A549 (cell line): ENCODE data around the gene CDKN1A. TPM values are rescaled to one million over a fixed set of nuclear protein-coding genes. Genes with fewer than 3 reads are reported as not detected.

Source experiments
- ATAC-seq, 2 experiments: fragments of 200-7000 bp in 1 of 2; fragments of >200 bp in 1 of 2; cut with Nextera tagmentation in 1 of 2; cut with Tn5 transposase in 1 of 2; 3 replicates each; pipeline versions ENCODE4 v1.8.0 to v1.9.1; 2018 to 2020; ENCODE audit warnings: mild to moderate bottlenecking in 1 of 2, moderate library complexity in 1 of 2
- CTCF ChIA-PET: fragments of 300-600 bp; sonication (Branson Sonifier 250); formaldehyde crosslinking; extraction: SDS; loops from one replicate; lab custom pipeline; 2021; ENCODE audit warnings: antibody characterized with exemption, inconsistent platforms; lab: Yijun Ruan, JAX
- POLR2A ChIA-PET: fragments of 350-600 bp; formaldehyde crosslinking; extraction: SDS; loops from one replicate; lab custom pipeline; 2021; ENCODE audit warnings: antibody characterized with exemption, inconsistent platforms; lab: Yijun Ruan, JAX
- DNase-seq, 2 experiments: peaks; one replicate each; pipeline versions ENCODE4 v3.0.0 to v3.0.0-alpha.2; 2011 to 2016; ENCODE audit warnings: low read depth in 1 of 2, low spot score in 1 of 2
- FAIRE-seq: peaks from 2 replicates; lab custom pipeline; 2011; peaks lifted over from hg19 to GRCh38; lab: Jason Lieb, UNC
- H3K27ac ChIP-seq, 2 experiments: fragments of >200 bp; sonication (Bioruptor Twin); formaldehyde crosslinking; 3 replicates each; pipeline ENCODE4 v1.5.1; 2016 to 2017
- H3K4me1 ChIP-seq: fragments of >200 bp; sonication (Bioruptor Twin); formaldehyde crosslinking; 3 replicates; pipeline ENCODE4 v1.6.1; 2016
- H3K4me2 ChIP-seq: fragments of >200 bp; sonication (Bioruptor Twin); formaldehyde crosslinking; 3 replicates; pipeline ENCODE4 v1.6.1; 2016
- H3K4me3 ChIP-seq: fragments of >200 bp; sonication (Bioruptor Twin); formaldehyde crosslinking; 3 replicates; pipeline ENCODE4 v1.5.1; 2016
- H3K9me3 ChIP-seq: fragments of >200 bp; sonication (Bioruptor Twin); formaldehyde crosslinking; 3 replicates; pipeline ENCODE4 v1.6.1; 2016
- BHLHE40 ChIP-seq: IDR thresholded peaks from 2 replicates; pipeline ENCODE4 v1.6.1; 2012; ENCODE audit warnings: low read depth, low read length, inconsistent platforms
- CEBPB ChIP-seq, 2 experiments: fragments of >200 bp in 1 of 2; sonication (Bioruptor Twin) in 1 of 2; formaldehyde crosslinking in 1 of 2; IDR thresholded peaks; 2 replicates each; pipeline ENCODE4 v1.6.1; 2012 to 2016
- CHD2 ChIP-seq: fragments of 150-350 bp; IDR thresholded peaks from 2 replicates; pipeline ENCODE4 v1.6.1; 2014; ENCODE audit warnings: low read length; ENCODE audit not compliant: partially characterized antibody
- CHD4 ChIP-seq: fragments of 200-600 bp; sonication (generic); IDR thresholded peaks from 2 replicates; pipeline ENCODE4 v1.6.1; 2016; ENCODE audit warnings: antibody characterized with exemption, mild to moderate bottlenecking, borderline replicate concordance
- EHMT2 ChIP-seq: fragments of 200-600 bp; sonication (generic); IDR thresholded peaks from 2 replicates; pipeline ENCODE4 v1.6.1; 2016; ENCODE audit warnings: antibody characterized with exemption, low read depth, mild to moderate bottlenecking, moderate library complexity
- ESRRA ChIP-seq: fragments of 150-350 bp; IDR thresholded peaks from 2 replicates; pipeline ENCODE4 v1.6.1; 2014; ENCODE audit warnings: mild to moderate bottlenecking, low read length, borderline replicate concordance
- FOXS1 ChIP-seq: fragments of 250-450 bp; sonication (Bioruptor Pico); IDR thresholded peaks from 2 replicates; pipeline ENCODE4 v1.5.0; 2020; ENCODE audit warnings: mild to moderate bottlenecking, moderate library complexity
- GATA3 ChIP-seq: IDR thresholded peaks from 2 replicates; pipeline ENCODE4 v1.6.1; 2012; ENCODE audit warnings: borderline replicate concordance
- HOXA7 ChIP-seq: fragments of 250-450 bp; sonication (Bioruptor Pico); IDR thresholded peaks from 2 replicates; pipeline ENCODE4 v1.5.0; 2020; ENCODE audit warnings: mild to moderate bottlenecking, moderate library complexity
- HOXB13 ChIP-seq: fragments of 250-450 bp; sonication (Bioruptor Pico); IDR thresholded peaks from 2 replicates; pipeline ENCODE4 v1.5.0; 2020; ENCODE audit warnings: low read depth, mild to moderate bottlenecking, moderate library complexity
- KDM5A ChIP-seq: fragments of 200-600 bp; sonication (generic); IDR thresholded peaks from 2 replicates; pipeline ENCODE4 v1.6.1; 2016; ENCODE audit warnings: antibody characterized with exemption, mild to moderate bottlenecking
- NPAS2 ChIP-seq: fragments of 250-450 bp; sonication (Bioruptor Pico); IDR thresholded peaks from 2 replicates; pipeline ENCODE4 v1.8.0; 2022; ENCODE audit warnings: mild to moderate bottlenecking, moderate library complexity, borderline replicate concordance
- PHF8 ChIP-seq: fragments of 200-600 bp; sonication (generic); IDR thresholded peaks from 2 replicates; pipeline ENCODE4 v1.6.1; 2016; ENCODE audit warnings: low read depth, mild to moderate bottlenecking, antibody characterized with exemption, moderate library complexity, borderline replicate concordance
- POLR2A ChIP-seq: IDR thresholded peaks from 2 replicates; pipeline ENCODE4 v1.6.1; 2012; ENCODE audit warnings: mild to moderate bottlenecking, low read length
- RAD21 ChIP-seq, 2 experiments: fragments of >200 bp in 1 of 2; sonication (Bioruptor Twin) in 1 of 2; formaldehyde crosslinking in 1 of 2; IDR thresholded peaks in 1 of 2; conservative IDR thresholded peaks in 1 of 2; 2 replicates in 1 of 2; 3 replicates in 1 of 2; pipeline ENCODE4 v1.6.1; 2012 to 2018; ENCODE audit warnings: inconsistent platforms in 1 of 2
- RFX5 ChIP-seq: fragments of 450-650 bp; IDR thresholded peaks from 2 replicates; pipeline ENCODE4 v1.7.1; 2014; ENCODE audit warnings: antibody characterized with exemption, mild to moderate bottlenecking, moderate library complexity
- SREBF2 ChIP-seq: fragments of 450-650 bp; IDR thresholded peaks from 2 replicates; pipeline ENCODE4 v1.6.1; 2014; ENCODE audit warnings: mild to moderate bottlenecking, moderate library complexity
- TFCP2L1 ChIP-seq: fragments of 250-450 bp; sonication (Bioruptor Pico); IDR thresholded peaks from 2 replicates; pipeline ENCODE4 v1.5.0; 2021; ENCODE audit warnings: mild to moderate bottlenecking
- WGBS: methylation state at CpG from one replicate; pipeline ENCODE4 v1.1.6; 2017; ENCODE audit errors: missing lambda C conversion rate; 5-methylcytosine and 5-hydroxymethylcytosine counted together
- polyA plus RNA-seq, 4 experiments: library from polyadenylated mRNA; depleted of rRNA in 3 of 4; stranded (reverse); fragments of >200 nt; fragmentation: RNase III in 1 of 4; extraction: RNeasy Plus Mini Kit Qiagen cat#74134 plus additional on column Dnase treatment in 1 of 4; gene quantifications; 2 replicates in 3 of 4; 3 replicates in 1 of 4; pipeline ENCODE4 v1.2.3, GENCODE V29; 2011 to 2017
- TF ChIP-seq, protein P1 (sequence below): fragments of >200 bp; sonication (Bioruptor Twin); formaldehyde crosslinking; IDR thresholded peaks from 2 replicates; pipeline ENCODE4 v1.6.1; 2016
- TF ChIP-seq, protein P2 (sequence below): IDR thresholded peaks from 2 replicates; pipeline ENCODE4 v1.6.1; 2012; ENCODE audit warnings: low read depth, borderline replicate concordance
- TF ChIP-seq, protein P3 (sequence below): fragments of >200 bp; sonication (Bioruptor Twin); formaldehyde crosslinking; IDR thresholded peaks from 3 replicates; pipeline ENCODE4 v1.5.1; 2016
- TF ChIP-seq, protein P4 (sequence below): fragments of 250-450 bp; sonication (Bioruptor Pico); IDR thresholded peaks from 2 replicates; pipeline ENCODE4 v1.5.0; 2021; ENCODE audit warnings: mild to moderate bottlenecking, moderate library complexity, borderline replicate concordance
- TF ChIP-seq, protein P5 (sequence below): IDR thresholded peaks from 2 replicates; pipeline ENCODE4 v1.6.1; 2012
- TF ChIP-seq, protein P6 (sequence below): fragments of >200 bp; sonication (Bioruptor Twin); formaldehyde crosslinking; IDR thresholded peaks from 3 replicates; pipeline ENCODE4 v1.6.1; 2016
- TF ChIP-seq, protein P7 (sequence below): fragments of 450-650 bp; IDR thresholded peaks from 2 replicates; pipeline ENCODE4 v1.6.1; 2014; ENCODE audit warnings: antibody characterized with exemption

Gene CDKN1A
- polyA plus RNA-seq, 2 of the 4 experiments (the other 2 are of a cell fraction): 130 to 183 TPM

DNA sequence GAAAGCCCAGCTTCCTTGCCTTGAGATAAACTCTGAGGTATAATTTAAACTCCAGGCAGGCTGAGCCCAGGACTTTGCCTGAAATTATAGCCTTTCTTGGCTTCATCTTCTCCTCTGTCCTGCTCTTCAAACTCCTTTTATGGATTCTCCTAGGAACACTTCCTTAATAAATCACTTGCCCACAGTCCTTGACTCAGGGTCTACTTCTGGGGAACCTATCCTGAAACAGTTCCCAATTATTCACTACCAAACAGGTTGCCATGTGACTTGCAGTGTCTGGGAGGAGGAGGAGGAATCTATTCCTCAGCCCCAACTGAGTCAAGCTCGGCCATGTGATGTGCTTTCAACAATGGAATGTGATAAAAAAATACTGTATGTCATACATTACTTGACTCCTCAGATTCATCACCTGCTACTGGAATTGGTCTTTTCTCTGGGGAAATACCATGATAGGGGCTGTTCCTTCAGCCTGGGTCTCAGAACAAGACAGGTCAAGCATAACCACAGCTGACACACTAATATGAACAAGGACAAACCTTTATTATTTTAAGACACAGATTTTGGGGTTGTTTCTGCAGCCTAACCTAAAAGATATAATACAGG is 20.5 kb upstream of the CDKN1A start:
- H3K4me2 ChIP-seq: no peak overlapping the region
- no peak for FAIRE-seq
- POLR2A ChIA-PET: no interaction called here

DNA sequence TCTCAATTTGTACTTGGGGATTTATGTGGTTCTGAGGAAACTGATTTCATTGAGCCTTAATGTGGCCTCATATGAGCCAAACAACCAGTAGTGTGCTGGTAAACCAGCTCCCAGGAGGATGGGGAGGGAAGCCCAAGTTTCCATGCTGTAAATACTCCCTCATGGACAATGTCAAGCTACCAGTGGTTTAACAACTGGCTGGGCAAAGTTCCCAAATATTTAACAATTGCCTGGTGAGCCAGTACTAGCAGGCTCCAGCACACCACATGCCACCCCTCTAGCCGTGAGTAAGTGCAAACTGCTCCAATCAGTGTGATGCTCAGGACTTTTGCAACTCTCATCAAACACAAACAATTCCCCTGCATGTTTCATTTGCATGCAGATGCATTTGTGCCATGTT is 19.2 kb upstream of the CDKN1A start:
- ChIA-PET POLR2A (no interaction called here), CTCF (interaction anchor here (0.6 to 1.5 kb wide), 4 partner anchors 13 to 639 kb away, joined by 3 to 4 read pairs (median 3); no protein-coding TSS in a partner anchor)
- DNase-seq (no peak), FAIRE-seq (no peak), ATAC-seq (no peak)
- WGBS: 64% methylated on average over 1 of the region's 1 CpG
- Histone ChIP-seq H3K9me3 (no peaks in the 10 kb centered on the region), H3K27ac (peak overlapping the region in 1 of 2 experiments; percentile 31; a peak in 1 of 6 replicates), H3K4me1 (peaks cover 24% of the 10 kb centered on the region; the same call in 2 of the 3 replicates), H3K4me2 (no peak overlapping the region), H3K4me3 (no peak overlapping the region)
- TF ChIP-seq HOXA7 (CRISPR knock-in tag) (no peak), CHD2 (no peak), CHD4 (no peak), RFX5 (no peak), GATA3 (no peak), NPAS2 (CRISPR knock-in tag) (no peak), SREBF2 (no peak), RAD21 (conservative IDR thresholded peaks at IDR 0.05 in 1 of 2, IDR thresholded peaks at IDR 0.05 in 1 of 2) (no peak), EHMT2 (no peak), POLR2A (no peak), CEBPB (IDR thresholded peaks at IDR 0.05) (no peak)
- TF ChIP-seq, protein P1, sequence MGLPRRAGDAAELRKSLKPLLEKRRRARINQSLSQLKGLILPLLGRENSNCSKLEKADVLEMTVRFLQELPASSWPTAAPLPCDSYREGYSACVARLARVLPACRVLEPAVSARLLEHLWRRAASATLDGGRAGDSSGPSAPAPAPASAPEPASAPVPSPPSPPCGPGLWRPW: no peak
- TF ChIP-seq, protein P2, sequence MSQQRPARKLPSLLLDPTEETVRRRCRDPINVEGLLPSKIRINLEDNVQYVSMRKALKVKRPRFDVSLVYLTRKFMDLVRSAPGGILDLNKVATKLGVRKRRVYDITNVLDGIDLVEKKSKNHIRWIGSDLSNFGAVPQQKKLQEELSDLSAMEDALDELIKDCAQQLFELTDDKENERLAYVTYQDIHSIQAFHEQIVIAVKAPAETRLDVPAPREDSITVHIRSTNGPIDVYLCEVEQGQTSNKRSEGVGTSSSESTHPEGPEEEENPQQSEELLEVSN: no peak
- TF ChIP-seq, protein P3, sequence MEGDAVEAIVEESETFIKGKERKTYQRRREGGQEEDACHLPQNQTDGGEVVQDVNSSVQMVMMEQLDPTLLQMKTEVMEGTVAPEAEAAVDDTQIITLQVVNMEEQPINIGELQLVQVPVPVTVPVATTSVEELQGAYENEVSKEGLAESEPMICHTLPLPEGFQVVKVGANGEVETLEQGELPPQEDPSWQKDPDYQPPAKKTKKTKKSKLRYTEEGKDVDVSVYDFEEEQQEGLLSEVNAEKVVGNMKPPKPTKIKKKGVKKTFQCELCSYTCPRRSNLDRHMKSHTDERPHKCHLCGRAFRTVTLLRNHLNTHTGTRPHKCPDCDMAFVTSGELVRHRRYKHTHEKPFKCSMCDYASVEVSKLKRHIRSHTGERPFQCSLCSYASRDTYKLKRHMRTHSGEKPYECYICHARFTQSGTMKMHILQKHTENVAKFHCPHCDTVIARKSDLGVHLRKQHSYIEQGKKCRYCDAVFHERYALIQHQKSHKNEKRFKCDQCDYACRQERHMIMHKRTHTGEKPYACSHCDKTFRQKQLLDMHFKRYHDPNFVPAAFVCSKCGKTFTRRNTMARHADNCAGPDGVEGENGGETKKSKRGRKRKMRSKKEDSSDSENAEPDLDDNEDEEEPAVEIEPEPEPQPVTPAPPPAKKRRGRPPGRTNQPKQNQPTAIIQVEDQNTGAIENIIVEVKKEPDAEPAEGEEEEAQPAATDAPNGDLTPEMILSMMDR: no peak
- TF ChIP-seq, protein P4, sequence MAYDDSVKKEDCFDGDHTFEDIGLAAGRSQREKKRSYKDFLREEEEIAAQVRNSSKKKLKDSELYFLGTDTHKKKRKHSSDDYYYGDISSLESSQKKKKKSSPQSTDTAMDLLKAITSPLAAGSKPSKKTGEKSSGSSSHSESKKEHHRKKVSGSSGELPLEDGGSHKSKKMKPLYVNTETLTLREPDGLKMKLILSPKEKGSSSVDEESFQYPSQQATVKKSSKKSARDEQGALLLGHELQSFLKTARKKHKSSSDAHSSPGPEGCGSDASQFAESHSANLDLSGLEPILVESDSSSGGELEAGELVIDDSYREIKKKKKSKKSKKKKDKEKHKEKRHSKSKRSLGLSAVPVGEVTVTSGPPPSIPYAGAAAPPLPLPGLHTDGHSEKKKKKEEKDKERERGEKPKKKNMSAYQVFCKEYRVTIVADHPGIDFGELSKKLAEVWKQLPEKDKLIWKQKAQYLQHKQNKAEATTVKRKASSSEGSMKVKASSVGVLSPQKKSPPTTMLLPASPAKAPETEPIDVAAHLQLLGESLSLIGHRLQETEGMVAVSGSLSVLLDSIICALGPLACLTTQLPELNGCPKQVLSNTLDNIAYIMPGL (CRISPR knock-in tag): no peak
- TF ChIP-seq, protein P5, sequence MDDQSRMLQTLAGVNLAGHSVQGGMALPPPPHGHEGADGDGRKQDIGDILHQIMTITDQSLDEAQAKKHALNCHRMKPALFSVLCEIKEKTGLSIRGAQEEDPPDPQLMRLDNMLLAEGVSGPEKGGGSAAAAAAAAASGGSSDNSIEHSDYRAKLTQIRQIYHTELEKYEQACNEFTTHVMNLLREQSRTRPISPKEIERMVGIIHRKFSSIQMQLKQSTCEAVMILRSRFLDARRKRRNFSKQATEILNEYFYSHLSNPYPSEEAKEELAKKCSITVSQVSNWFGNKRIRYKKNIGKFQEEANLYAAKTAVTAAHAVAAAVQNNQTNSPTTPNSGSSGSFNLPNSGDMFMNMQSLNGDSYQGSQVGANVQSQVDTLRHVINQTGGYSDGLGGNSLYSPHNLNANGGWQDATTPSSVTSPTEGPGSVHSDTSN: no peak
- TF ChIP-seq, protein P6, sequence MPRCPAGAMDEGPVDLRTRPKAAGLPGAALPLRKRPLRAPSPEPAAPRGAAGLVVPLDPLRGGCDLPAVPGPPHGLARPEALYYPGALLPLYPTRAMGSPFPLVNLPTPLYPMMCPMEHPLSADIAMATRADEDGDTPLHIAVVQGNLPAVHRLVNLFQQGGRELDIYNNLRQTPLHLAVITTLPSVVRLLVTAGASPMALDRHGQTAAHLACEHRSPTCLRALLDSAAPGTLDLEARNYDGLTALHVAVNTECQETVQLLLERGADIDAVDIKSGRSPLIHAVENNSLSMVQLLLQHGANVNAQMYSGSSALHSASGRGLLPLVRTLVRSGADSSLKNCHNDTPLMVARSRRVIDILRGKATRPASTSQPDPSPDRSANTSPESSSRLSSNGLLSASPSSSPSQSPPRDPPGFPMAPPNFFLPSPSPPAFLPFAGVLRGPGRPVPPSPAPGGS: no peak

More for the DNA sequence above, 20.5 kb upstream of the CDKN1A start:
- TF ChIP-seq, protein P5: no peak
- TF ChIP-seq ESRRA (no peak), BHLHE40 (no peak), CHD2 (no peak), TFCP2L1 (CRISPR knock-in tag) (no peak), PHF8 (no peak), CHD4 (no peak), HOXA7 (CRISPR knock-in tag) (no peak), FOXS1 (CRISPR knock-in tag) (no peak), KDM5A (no peak), HOXB13 (CRISPR knock-in tag) (no peak)
- TF ChIP-seq, protein P7, sequence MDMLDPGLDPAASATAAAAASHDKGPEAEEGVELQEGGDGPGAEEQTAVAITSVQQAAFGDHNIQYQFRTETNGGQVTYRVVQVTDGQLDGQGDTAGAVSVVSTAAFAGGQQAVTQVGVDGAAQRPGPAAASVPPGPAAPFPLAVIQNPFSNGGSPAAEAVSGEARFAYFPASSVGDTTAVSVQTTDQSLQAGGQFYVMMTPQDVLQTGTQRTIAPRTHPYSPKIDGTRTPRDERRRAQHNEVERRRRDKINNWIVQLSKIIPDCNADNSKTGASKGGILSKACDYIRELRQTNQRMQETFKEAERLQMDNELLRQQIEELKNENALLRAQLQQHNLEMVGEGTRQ: no peak
- TF ChIP-seq, protein P6: no peak
- ATAC-seq (0 out of 6 replicates have a peak, but pooled peaks of 1 of the 2 experiments have one; percentile 16), DNase-seq (no peak)
- CTCF ChIA-PET: interaction anchor here (0.7 to 1.7 kb wide), 6 partner anchors 9 to 33 kb away, joined by 3 to 4 read pairs (median 3); no protein-coding TSS in a partner anchor
- Histone ChIP-seq H3K27ac (peak overlapping the region in 1 of 2 experiments; percentile 41; a peak in 2 of 6 replicates), H3K9me3 (no peaks in the 10 kb centered on the region), H3K4me3 (no peak overlapping the region), H3K4me1 (peaks cover 14% of the 10 kb centered on the region; the same call in 2 of the 3 replicates)
- 25% methylated on average over 1 of the region's 1 CpG for WGBS
